Activated naive CD4-positive, alpha-beta T cell (primary cell): ENCODE data around the gene DTX3.
"Not testable (repeated sequence)": the region's sequence is repeated elsewhere in the genome, so short reads cannot be mapped to it uniquely, and the experiment has no call there.

ENCODE experiments used
- DNase-seq, 4 experiments: peaks; one replicate each; lab custom pipeline; 2025; lab: John Stamatoyannopoulos, UW

The DTX3 gene, protein sequence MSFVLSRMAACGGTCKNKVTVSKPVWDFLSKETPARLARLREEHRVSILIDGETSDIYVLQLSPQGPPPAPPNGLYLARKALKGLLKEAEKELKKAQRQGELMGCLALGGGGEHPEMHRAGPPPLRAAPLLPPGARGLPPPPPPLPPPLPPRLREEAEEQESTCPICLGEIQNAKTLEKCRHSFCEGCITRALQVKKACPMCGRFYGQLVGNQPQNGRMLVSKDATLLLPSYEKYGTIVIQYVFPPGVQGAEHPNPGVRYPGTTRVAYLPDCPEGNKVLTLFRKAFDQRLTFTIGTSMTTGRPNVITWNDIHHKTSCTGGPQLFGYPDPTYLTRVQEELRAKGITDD

DNA sequence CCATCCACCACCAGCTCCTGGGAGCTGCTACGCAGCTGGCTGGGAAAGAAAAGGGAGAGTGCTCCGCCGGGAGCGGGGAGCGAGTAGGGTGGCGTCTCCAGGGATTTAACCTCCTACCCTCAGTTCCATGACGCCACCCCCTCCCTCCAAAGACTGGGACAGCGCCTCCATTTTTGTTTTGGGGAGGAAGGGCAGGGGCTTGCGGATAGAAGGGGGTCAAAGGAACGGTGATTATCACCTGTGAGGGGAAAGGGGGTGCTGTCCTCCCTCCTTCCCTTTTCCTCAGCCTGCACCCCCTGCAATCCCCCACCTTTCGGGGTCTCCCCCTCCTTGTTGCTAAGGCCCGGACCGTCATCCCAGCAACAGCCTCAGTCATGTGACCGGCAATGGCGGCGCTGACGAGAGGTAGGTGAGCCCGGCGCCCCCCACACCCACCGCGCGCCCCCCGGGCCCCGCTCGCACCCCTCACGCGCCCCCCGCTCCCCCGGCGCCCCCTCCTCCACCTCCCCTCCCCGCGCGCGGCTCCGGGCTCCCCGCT, at the start of gene DTX3:
DTX3 (plus strand) TSS at position 371 of the 538 bp plus-strand sequence. CDS start 1,694 bp downstream, outside the sequence.
- DNase-seq, result peak in 1 of 4 experiments; percentile 28

GRCh38 chr12:57554897-57555296, 49.7 kb upstream of the DTX3 start:
- no peak for DNase-seq

DNA sequence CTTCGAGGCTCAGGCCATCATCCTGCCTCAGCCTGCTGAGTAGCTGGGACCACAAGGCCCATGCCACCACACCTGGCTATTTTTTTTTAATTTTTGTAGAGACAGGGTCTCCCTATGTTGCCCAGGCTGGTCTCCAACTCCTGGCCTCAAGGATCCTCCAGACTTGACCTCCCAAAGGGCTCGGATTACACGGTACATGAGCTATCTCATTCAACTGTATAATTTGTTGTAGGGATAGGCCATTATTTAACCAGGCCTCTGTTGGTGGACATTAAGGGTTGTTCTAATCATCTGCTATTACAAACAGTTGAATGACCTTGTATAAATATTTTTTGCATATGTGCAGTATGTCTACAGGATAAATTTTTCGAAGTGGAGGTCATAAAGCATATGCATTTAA, 45.8 kb upstream of the DTX3 start:
- DNase-seq, result no peak

DNA sequence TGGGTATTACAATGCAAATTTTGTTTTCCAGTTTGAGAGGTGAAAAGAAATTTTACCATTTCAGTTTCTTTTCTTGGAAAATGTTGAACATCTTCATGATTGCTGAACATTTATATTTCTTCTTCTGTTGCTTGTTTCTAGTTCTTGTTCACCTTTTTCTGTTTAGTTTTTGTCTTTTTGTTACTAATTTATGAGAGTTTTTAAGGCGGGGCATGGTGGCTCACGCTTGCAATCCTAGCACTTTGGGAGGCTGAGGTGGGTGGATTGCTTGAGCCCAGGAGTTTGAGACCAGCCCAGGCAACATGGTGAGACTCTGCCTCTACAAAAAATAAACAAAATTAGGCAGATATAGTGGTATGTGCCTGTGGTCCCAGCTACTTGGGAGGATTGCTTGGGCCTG, 44.1 kb upstream of the DTX3 start:
- DNase-seq, result no peak

GRCh38 chr12:57561117-57561516, 43.5 kb upstream of the DTX3 start:
- DNase-seq, result not testable (repeated sequence)

GRCh38 chr12:57563358-57563757, 41.3 kb upstream of the DTX3 start:
- DNase-seq, result no peak

DNA sequence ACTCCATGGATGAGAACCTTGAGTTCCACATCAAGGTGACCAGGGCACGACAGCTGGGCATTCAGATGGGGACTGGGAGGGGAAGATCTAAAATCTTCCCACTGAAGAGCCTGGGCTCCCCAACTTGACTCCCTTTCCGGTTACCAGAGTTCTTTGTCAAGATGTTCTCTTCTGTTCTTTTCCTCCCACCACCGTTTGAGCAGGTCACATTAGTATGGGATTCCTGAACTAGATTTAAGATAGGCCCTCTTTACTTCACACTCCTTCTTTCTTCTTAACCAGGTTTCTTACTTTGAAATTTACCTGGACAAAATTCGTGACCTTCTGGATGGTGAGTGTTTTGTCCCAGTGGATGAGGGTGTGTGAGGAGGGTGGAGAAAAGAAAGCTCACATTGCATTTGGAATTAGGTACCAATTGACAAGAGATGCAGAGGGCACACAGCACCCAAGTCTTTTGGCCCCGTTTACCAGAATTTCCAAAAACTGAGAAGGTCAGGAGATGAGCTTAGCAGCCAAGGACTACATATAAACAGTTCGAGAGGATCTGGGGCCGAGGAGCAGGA, 40.4 kb upstream of the DTX3 start:
- DNase-seq, result no peak

GRCh38 chr12:57568838-57569237, 35.8 kb upstream of the DTX3 start:
- no peak for DNase-seq

DNA sequence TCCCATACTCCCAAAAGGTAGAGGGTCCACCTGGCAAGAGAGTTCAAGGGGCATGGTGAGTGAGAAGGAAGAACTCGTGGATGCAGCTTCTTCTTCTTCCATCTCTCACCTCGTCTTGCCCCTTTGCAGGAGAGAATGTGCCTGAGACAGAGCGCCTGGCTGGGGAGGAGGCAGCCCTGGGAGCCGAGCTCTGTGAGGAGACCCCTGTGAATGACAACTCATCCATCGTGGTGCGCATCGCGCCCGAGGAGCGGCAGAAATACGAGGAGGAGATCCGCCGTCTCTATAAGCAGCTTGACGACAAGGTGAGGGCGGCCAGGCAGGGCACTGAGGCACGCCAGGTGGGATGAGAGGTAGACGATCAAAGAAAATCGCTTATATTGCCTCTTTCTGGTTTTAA, 34.8 kb upstream of the DTX3 start:
- no peak for DNase-seq

DNA sequence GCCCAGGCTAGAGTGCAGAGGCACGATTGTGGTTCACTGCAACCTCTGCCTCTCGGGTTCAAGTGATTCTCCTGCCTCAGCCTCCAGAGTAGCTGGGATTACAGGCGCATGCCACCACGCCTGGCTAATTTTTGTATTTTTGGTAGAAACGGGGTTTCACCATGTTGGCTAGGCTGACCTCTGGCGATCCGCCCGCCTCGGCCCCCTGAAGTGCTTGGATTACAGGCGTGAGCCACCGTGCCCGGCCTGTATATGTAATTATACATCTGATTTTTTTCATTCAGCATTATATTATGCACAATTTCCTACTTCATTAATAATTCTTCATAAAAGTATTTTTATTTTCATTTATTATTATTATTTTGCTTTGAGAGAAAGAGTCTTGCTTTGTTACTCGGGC, 34.2 kb upstream of the DTX3 start:
- DNase-seq, result not testable (repeated sequence)

- no peak for DNase-seq
Measured at GRCh38 chr12:57571926-57572762, 32.5 kb upstream of the DTX3 start.

- no peak for DNase-seq
Measured at GRCh38 chr12:57574795-57575194, 29.8 kb upstream of the DTX3 start.

GRCh38 chr12:57575771-57576612, 28.6 kb upstream of the DTX3 start:
- DNase-seq, result no peak

GRCh38 chr12:57576613-57577160, 27.9 kb upstream of the DTX3 start:
- no peak for DNase-seq

GRCh38 chr12:57577981-57578758, 26.5 kb upstream of the DTX3 start:
- no peak for DNase-seq

- no peak for DNase-seq
Measured at GRCh38 chr12:57579011-57579410, 25.6 kb upstream of the DTX3 start.

- no peak for DNase-seq
Measured at GRCh38 chr12:57579677-57580465, 24.8 kb upstream of the DTX3 start.

DNA sequence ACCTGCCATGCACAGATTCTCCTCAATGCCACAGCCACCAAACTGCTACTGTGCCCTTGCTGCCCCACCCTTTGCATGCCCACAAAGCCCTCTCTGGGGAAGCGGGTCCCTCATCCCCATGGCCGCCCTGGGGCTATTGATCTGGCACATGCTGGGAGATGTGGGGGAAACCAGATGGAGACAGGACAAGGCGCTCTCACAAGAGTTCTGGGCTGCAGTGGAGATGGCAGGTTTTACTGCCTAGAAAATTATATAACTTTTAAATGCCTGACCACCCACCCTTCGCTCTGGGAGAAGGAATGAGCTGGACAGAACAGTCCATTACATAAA, 24.2 kb upstream of the DTX3 start:
- no peak for DNase-seq

DNA sequence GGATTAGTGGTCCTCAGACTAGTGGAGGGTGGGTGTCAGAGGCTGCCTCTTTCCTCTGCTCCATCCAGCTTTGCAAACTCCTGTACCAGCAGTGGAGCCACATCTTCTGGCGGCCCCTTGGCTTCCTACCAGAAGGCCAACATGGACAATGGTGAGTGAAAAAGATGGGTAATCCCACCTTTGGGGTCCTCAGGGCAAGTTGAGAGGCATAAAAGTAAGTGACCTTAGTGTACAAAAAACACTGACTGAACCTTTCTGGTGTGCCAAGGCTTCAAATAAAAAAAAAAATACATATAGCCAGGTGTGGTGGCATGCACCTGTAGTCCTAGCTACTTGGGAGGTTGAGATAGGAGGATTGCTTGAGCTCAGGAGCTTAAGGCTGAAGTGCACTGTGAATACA, 22.8 kb upstream of the DTX3 start:
- no peak for DNase-seq

DNA sequence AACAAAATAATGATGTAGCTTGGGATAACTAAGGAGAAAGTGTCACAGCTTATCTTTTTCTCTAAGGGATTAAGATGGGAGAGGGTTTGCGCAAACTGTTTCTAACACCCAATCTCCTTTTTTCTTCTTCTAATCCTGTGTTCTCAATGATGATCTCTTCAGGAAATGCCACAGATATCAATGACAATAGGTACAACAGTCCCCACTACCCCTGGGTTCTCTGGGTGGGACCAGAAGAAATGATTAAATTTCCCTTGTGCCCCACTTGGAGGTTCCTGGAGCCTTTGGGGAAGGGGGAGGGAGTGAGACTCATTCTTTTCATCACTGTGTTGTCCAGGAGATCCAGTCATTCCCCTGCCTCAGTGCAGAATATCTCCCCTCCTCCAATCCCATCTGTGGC, 22.2 kb upstream of the DTX3 start:
- no peak for DNase-seq
